ENCODE data around the gene MKRN3.

The MKRN3 gene

GRCh38 chr15:23565395-23566070 lies at the start of gene MKRN3:
Gene MKRN3 (plus strand): TSS chr15:23565674. CDS start chr15:23565783, 109 bp downstream.
- DNase-seq: peak; percentile 83

GRCh38 chr15:23516866-23517265 lies 48.6 kb upstream of the MKRN3 start:
- no peak for DNase-seq

- DNase-seq: no peak
These were observed 47.4 kb upstream of the MKRN3 start for GRCh38 chr15:23518104-23518503.

- no peak for DNase-seq
These were observed 40.7 kb upstream of the MKRN3 start for GRCh38 chr15:23524816-23525215.

- no peak for DNase-seq
These were observed 35.6 kb upstream of the MKRN3 start for GRCh38 chr15:23529891-23530290.

GRCh38 chr15:23532024-23532423 lies 33.5 kb upstream of the MKRN3 start:
- peak; percentile 86 for DNase-seq

- DNase-seq: peak; percentile 64
These were observed 28.8 kb upstream of the MKRN3 start for GRCh38 chr15:23536659-23537058.

- no peak for DNase-seq
These were observed 26.8 kb upstream of the MKRN3 start for GRCh38 chr15:23538648-23539047.

GRCh38 chr15:23539892-23540291 lies 25.6 kb upstream of the MKRN3 start:
- no peak for DNase-seq

GRCh38 chr15:23546158-23546557 lies 19.3 kb upstream of the MKRN3 start:
- DNase-seq: no peak

- DNase-seq: no peak
These were observed 17.4 kb upstream of the MKRN3 start for GRCh38 chr15:23548071-23548470.

- no peak for DNase-seq
These were observed 3.6 kb upstream of the MKRN3 start for GRCh38 chr15:23561914-23562313.

GRCh38 chr15:23564821-23565394 lies 566 bp upstream of the MKRN3 start:
- peak; percentile 21 for DNase-seq

- DNase-seq: peak; percentile 84
These were observed 639 bp downstream of the MKRN3 start for GRCh38 chr15:23566071-23566554.

GRCh38 chr15:23566651-23567050 lies 1.2 kb downstream of the MKRN3 start:
- no peak for DNase-seq

- peak; percentile 56 for DNase-seq
These were observed 2.4 kb downstream of the MKRN3 start for GRCh38 chr15:23567921-23568320.

GRCh38 chr15:23569151-23569925 lies 3.9 kb downstream of the MKRN3 start:
- DNase-seq: peak; percentile 43

- no peak for DNase-seq
These were observed 5.0 kb downstream of the MKRN3 start for GRCh38 chr15:23570486-23570885.

GRCh38 chr15:23572844-23573243 lies 7.4 kb downstream of the MKRN3 start:
- DNase-seq: no peak

GRCh38 chr15:23574742-23575141 lies 9.3 kb downstream of the MKRN3 start:
- no peak for DNase-seq

- DNase-seq: no peak
These were observed 10.6 kb downstream of the MKRN3 start for GRCh38 chr15:23576061-23576460.

- no peak for DNase-seq
These were observed 13.2 kb downstream of the MKRN3 start for GRCh38 chr15:23578521-23579150.

GRCh38 chr15:23588268-23588667 lies 22.8 kb downstream of the MKRN3 start:
- no peak for DNase-seq

All from NCI-H524 treated with DMSO at 0.1 percent for 48 hours (cell line).